Measurements from ENCODE around the gene RCAN3. TPM values are rescaled to one million over a fixed set of nuclear protein-coding genes. Genes with fewer than 3 reads are reported as not detected.

The RCAN3 gene
- 0.15 TPM in 1 of 2 replicates, not detected in the other for total RNA-seq (2013; cell fraction: nucleolus; rRNA removed)
- total RNA-seq (2014; rRNA removed) (0.06 and 0.11 TPM in 2 replicates), total RNA-seq (2014; rRNA removed; fragmentation: Illumina TruSeq; extraction: Trizol) (not detected in 2 replicates), total RNA-seq (2021) (0.24 and 0.46 TPM in 2 replicates), polyA plus RNA-seq (2011; rRNA removed) (0.01 and 0.03 TPM in 2 replicates), polyA plus RNA-seq (2014; fragmentation: Illumina TruSeq; extraction: Trizol) (0.08 and 0.13 TPM in 2 replicates), polyA plus RNA-seq (2014; fragmentation: Nextera tagmentation; extraction: Ambion mirVana) (under 1 TPM; 0.02 TPM), polyA plus RNA-seq (2014; rRNA removed) (not detected in 2 replicates), polyA plus RNA-seq (2016; fragmentation: Nextera tagmentation; extraction: Ambion mirVana) (under 1 TPM in 1 of 2 experiments, not detected in 1; 0.33 TPM), polyA minus RNA-seq (2011; rRNA and poly(A)+ RNA removed) (not detected in 2 replicates), Bru-seq, nascent RNA (percentile 17 among the genes with signal in this experiment), BruChase-seq, experiment 1, labeled RNA remaining after a 6-hour chase (percentile 18 among the genes with signal in this experiment), BruChase-seq, experiment 2, labeled RNA remaining after a 2-hour chase (percentile 21 among the genes with signal in this experiment)
- polyA plus RNA-seq (2011; ENCODE audit: low read depth), result 0.28 TPM
- polyA plus RNA-seq (2011; cell fraction: cytosol; rRNA removed), result 0.15 TPM in 1 of 2 replicates, not detected in the other
- not detected in 2 replicates for polyA plus RNA-seq (2011; cell fraction: nucleus; rRNA removed)
- polyA plus RNA-seq (2012), result 0.46 and 0.56 TPM in 2 replicates
- not detected in 2 replicates for polyA minus RNA-seq (2011; cell fraction: cytosol; rRNA and poly(A)+ RNA removed)
- not detected in 2 replicates for polyA minus RNA-seq (2011; cell fraction: nucleus; rRNA and poly(A)+ RNA removed)
- long read RNA-seq, experiment 1, result 0 reads
- long read RNA-seq, experiment 2, result 0 reads

GRCh38 chr1:24502709-24503058 lies at the start of gene RCAN3:
Gene RCAN3, plus strand, starts transcription at chr1:24502836. Its CDS starts 11,537 bp downstream, at chr1:24514373.
- H2AFZ ChIP-seq (ENCODE audit: control insufficient read depth, low read depth, low read length), result peak within 1 kb of the TSS; percentile 48
- H4K20me1 ChIP-seq (ENCODE audit: control insufficient read depth, insufficient read depth), result no peaks in the 10 kb centered on the region; the same call in 1 of the 2 replicates
- peaks cover 8% of the 10 kb centered on the region for H3K4me1 ChIP-seq (ENCODE audit: control insufficient read depth, insufficient read depth, low read length)
- in situ Hi-C loops (cut with MboI), result no loop called here
- H3K9me3 ChIP-seq (replicated peaks; ENCODE audit: control insufficient read depth, insufficient read depth, low read length), result no peaks in the 10 kb centered on the region
- DNase-seq (ENCODE audit: low read depth, low spot score) (no peak), FAIRE-seq (no peak), ATAC-seq (peak; percentile 79)
- H3K79me2 ChIP-seq (ENCODE audit: control insufficient read depth, insufficient read depth, low read length), result no peaks in the 10 kb centered on the region
- peak within 1 kb of the TSS; percentile 80; the same call in 1 of the 2 replicates for H3K4me3 ChIP-seq
- WGBS (ENCODE audit: insufficient coverage, insufficient replicate concordance, low lambda C conversion rate, missing lambda C conversion rate), result 2% methylated on average over 19 of the region's 53 CpGs
- H3K9ac ChIP-seq (ENCODE audit: control insufficient read depth, insufficient read depth, low read length), result peak within 1 kb of the TSS; percentile 18; the same call in 1 of the 2 replicates
- POLR2A ChIA-PET, result no interaction called here
- CTCF ChIA-PET, result no interaction called here
- no peaks in the 10 kb centered on the region for H3K36me3 ChIP-seq (ENCODE audit: control insufficient read depth in 2 of 2, insufficient read depth in 2 of 2, low read length in 1 of 2)
- TF ChIP-seq PRDM15 (CRISPR knock-in tag; IDR thresholded peaks at IDR 0.05), result no peak
- no peak for TF ChIP-seq CEBPB (IDR thresholded peaks at IDR 0.05; ENCODE audit: borderline replicate concordance in 1 of 2, low read depth in 2 of 2, low read length in 2 of 2)
- peak; percentile 10 for TF ChIP-seq SUZ12 (IDR thresholded peaks at IDR 0.05; ENCODE audit: unreplicated experiment)
- TF ChIP-seq BCL3 (IDR thresholded peaks at IDR 0.05; ENCODE audit: borderline replicate concordance, insufficient read depth, low read depth, low read length, poor library complexity, severe bottlenecking), result no peak
- 0 out of 2 replicates have a peak, but pooled peaks have one; percentile 25 for TF ChIP-seq IKZF1 (conservative IDR thresholded peaks at IDR 0.05)
- 0 out of 3 replicates have a peak, but pooled peaks of 1 of the 2 experiments have one; percentile 24 for TF ChIP-seq EGR1 (IDR thresholded peaks at IDR 0.05; ENCODE audit: borderline replicate concordance in 1 of 2, low read depth in 2 of 2, low read length in 2 of 2)
- SMC1A ChIA-PET (ENCODE audit: uncharacterized antibody, unreplicated experiment), result no interaction called here
- RAD21 ChIA-PET (ENCODE audit: unreplicated experiment), result no interaction called here
- peaks cover 12 to 20% of the 10 kb centered on the region in 2 experiments for H3K27me3 ChIP-seq (replicated peaks in 1 of 2; ENCODE audit: control insufficient read depth in 2 of 2, insufficient read depth in 2 of 2, low read length in 1 of 2)
- H3K4me2 ChIP-seq (ENCODE audit: control insufficient read depth, insufficient read depth), result peak within 1 kb of the TSS; percentile 96
- H3K27ac ChIP-seq (ENCODE audit: control insufficient read depth, insufficient read depth), result no peak within 1 kb of the TSS
- intact Hi-C loops (cut with micrococcal nuclease; ENCODE audit: unreplicated experiment), result no loop called here
- no TSS peak for BruUV-seq (replicated peaks)

All from GM12878 (cell line).